Activated naive CD4-positive, alpha-beta T cell treated with anti-CD3 and anti-CD28 coated beads for 36 hours (primary cell): ENCODE data around the gene DCTN4. TPM values are rescaled to one million over a fixed set of nuclear protein-coding genes. Genes with fewer than 3 reads are reported as not detected.
A peak's percentile ranks its signal among the peaks of the same experiment; 100 is the strongest.
"Not testable (repeated sequence)": the region's sequence is repeated elsewhere in the genome, so short reads cannot be mapped to it uniquely, and the experiment has no call there.

ENCODE experiments used
- CTCF ChIA-PET: fragments of 350-600 bp; sonication (Branson Sonifier 250); formaldehyde crosslinking; loops from one replicate; lab custom pipeline; 2021; ENCODE audit warnings: antibody characterized with exemption; lab: Charles Lee
- DNase-seq: peaks from one replicate; pipeline ENCODE4 v3.0.0-alpha.2; 2020
- H3K27ac Mint-ChIP-seq: one replicate; pipeline ENCODE4 v1.8.0; 2021; ENCODE audit warnings: mild to moderate bottlenecking, mixed read lengths
- H3K27me3 Mint-ChIP-seq: one replicate; pipeline ENCODE4 v1.8.0; 2021; ENCODE audit warnings: low read depth, mixed read lengths
- H3K36me3 Mint-ChIP-seq: one replicate; pipeline ENCODE4 v1.8.0; 2021; ENCODE audit warnings: low read depth, mixed read lengths
- H3K4me1 Mint-ChIP-seq: one replicate; pipeline ENCODE4 v1.8.0; 2021; ENCODE audit warnings: low read depth, mixed read lengths
- H3K4me3 Mint-ChIP-seq: one replicate; pipeline ENCODE4 v1.8.0; 2021; ENCODE audit warnings: mild to moderate bottlenecking, moderate library complexity, mixed read lengths
- H3K9me3 Mint-ChIP-seq: one replicate; pipeline ENCODE4 v1.8.0; 2021; ENCODE audit warnings: mixed read lengths
- intact Hi-C: fragments of 100-400 bp; cut with micrococcal nuclease; formaldehyde crosslinking; loops from one replicate; pipeline ENCODE4 v1.15.1; 2023
- total RNA-seq, 2 experiments: library from RNA; stranded (reverse); gene quantifications; one replicate each; pipeline ENCODE4 v1.2.3, GENCODE V29; 2021

DCTN4 gene
- total RNA-seq = 10 to 100 TPM; 41.0 to 47.7 TPM

DNA sequence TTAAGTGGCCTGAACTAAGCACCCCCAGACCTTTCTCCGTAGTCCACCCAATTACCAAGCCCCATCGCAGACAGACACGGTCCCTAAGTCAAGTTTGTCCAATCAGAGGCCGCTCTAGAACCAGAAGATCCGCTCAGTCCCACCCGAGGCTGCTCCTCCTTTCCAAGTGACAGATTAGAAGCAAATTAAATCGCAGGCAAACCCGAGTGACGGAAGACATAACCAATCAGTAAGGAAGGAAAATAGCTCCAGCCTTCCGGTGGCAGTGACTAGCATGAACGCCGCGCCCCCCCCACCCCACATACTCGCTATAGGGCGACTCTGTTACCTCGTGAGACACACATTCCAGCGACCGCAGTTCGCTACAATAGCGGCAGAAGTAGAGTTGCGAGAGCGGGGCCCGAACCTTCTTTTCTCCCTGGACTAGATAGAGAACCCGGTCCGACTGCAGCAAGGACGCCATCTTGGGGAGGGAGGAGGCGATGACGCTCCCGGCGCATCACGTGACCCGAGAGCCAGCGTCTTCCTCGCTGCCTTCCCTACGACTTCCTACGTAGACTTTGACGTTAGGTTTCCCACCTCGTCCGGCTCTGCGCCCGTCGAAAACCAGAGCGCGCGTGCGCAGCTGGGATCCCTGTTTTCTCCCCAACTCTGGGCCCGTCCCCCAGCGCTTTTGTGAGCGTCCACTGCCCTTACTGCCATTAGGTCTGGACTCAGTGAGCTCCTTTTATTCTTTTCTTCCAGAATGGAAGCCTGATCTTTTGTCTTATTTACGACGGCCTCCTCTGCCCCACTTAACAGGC, at the start of gene DCTN4:
TSS of gene DCTN4 (minus strand) at position 487 of the 803 bp plus-strand sequence. CDS start at position 463, 24 bp downstream.
- no peaks in the 10 kb centered on the region for H3K27me3 Mint-ChIP-seq
- intact Hi-C loops = loop anchor here (1.0 kb wide), 7 partner anchors 16 to 309 kb away; partner anchors contain the start of genes RBM22 and RPS14
- no peak within 1 kb of the TSS for H3K4me3 Mint-ChIP-seq
- H3K27ac Mint-ChIP-seq = no peak within 1 kb of the TSS
- H3K4me1 Mint-ChIP-seq = peaks cover 38% of the 10 kb centered on the region
- no peaks in the 10 kb centered on the region for H3K9me3 Mint-ChIP-seq
- H3K36me3 Mint-ChIP-seq = peaks cover 27% of the 10 kb centered on the region
- CTCF ChIA-PET = interaction anchor here (1.3 to 4.2 kb wide), 6 partner anchors 20 to 88 kb away, joined by 3 to 22 read pairs (median 6); partner anchors contain the start of genes IRGM, RBM22 and SMIM3
- DNase-seq = peak; percentile 96

GRCh38 chr5:150804388-150804787, 45.6 kb upstream of the DCTN4 start:
- no peak for DNase-seq
- Mint-ChIP-seq H3K9me3 (no peaks in the 10 kb centered on the region), H3K36me3 (no peaks in the 10 kb centered on the region), H3K4me1 (peaks cover 12% of the 10 kb centered on the region), H3K27ac (no peak overlapping the region), H3K27me3 (no peaks in the 10 kb centered on the region), H3K4me3 (no peak overlapping the region)
- CTCF ChIA-PET = interaction anchor here (0.6 to 3.2 kb wide), 7 partner anchors 14 to 360 kb away, joined by 3 to 20 read pairs (median 4); partner anchors contain the start of genes IRGM and RBM22
- intact Hi-C loops = loop anchor here (5.0 kb wide), 1 partner anchor 242 kb away; no protein-coding TSS in a partner anchor

DNA sequence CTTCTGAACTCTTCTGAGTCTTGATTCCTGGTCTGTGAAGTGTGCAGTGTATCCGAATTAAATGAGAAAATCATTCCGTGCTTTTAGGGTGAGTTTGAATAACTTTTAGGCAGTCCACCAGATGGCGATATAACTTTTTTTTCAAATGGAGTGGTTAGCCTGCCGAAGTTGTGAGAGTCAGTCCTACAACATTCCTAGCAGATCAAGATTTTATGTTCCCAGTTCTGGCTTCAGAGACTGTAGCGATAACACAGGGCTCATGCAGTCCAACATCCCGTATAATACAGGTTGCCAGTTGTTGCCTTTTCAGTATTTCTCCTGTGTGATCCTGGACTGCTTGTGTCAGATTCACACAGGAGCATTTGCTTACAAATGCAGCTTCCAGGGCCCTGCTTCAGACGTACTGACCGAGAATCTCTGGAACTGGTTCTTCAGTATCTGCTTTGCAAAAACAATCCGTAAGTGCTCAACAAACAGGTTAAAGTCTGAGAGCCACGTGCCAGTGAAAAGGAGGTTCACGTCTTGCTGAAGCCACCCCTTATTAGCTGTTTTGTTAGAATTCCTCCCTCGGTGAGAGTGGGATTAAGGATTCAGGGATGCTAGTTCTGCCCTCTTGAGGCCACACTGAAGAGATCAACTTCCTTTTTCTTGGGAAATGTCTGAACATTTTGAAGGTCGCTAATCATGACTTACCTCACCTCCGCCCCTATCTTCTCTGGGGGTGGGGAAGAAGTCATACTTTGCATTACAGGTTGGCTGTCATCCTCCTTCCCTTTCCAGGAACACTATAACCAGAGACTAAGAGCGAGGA, 42.5 kb upstream of the DCTN4 start:
- DNase-seq = peak; percentile 31
- intact Hi-C loops = loop anchor here (1.0 to 5.0 kb wide), 5 partner anchors 46 to 363 kb away; no protein-coding TSS in a partner anchor
- Mint-ChIP-seq H3K9me3 (no peaks in the 10 kb centered on the region), H3K27me3 (no peaks in the 10 kb centered on the region), H3K27ac (no peak overlapping the region), H3K36me3 (peaks cover 7% of the 10 kb centered on the region), H3K4me3 (no peak overlapping the region), H3K4me1 (peaks cover 31% of the 10 kb centered on the region)
- CTCF ChIA-PET = interaction anchor here (0.6 to 3.2 kb wide), 24 partner anchors 9 to 451 kb away, joined by 3 to 52 read pairs (median 4); partner anchors contain the start of genes IRGM and SMIM3

DNA sequence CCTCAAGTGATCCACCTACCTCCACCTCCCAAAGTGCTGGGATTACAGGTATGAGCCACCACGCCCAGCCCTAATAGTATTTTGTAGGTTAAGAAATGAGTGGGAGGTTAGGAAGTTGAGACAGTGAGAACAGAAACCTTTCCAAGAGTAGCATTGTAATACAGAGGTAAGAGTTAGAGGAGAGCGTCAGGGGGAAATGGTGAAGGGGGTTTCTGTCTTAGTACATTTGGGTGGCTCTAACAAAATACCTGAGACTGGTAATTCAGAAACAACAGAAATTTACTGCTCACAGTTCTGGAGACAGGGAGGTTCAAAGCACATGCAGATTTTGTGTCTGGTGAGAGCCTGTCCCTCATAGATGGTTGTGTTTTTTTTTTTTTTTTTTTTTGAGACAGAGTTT, 38.6 kb upstream of the DCTN4 start:
- no peak for DNase-seq
- intact Hi-C loops = loop anchor here (1.0 kb wide), 2 partner anchors 8 to 14 kb away; no protein-coding TSS in a partner anchor
- H3K36me3 Mint-ChIP-seq = peaks cover 21% of the 10 kb centered on the region
- H3K27me3 Mint-ChIP-seq = no peaks in the 10 kb centered on the region
- peaks cover 39% of the 10 kb centered on the region for H3K4me1 Mint-ChIP-seq
- CTCF ChIA-PET = interaction anchor here (1.5 to 2.0 kb wide), 2 partner anchors 8 to 49 kb away, joined by 4 to 10 read pairs; partner anchors contain the start of gene IRGM
- no peaks in the 10 kb centered on the region for H3K9me3 Mint-ChIP-seq
- H3K27ac Mint-ChIP-seq = peak overlapping the region; percentile 14
- H3K4me3 Mint-ChIP-seq = no peak overlapping the region

GRCh38 chr5:150794927-150795326, 36.1 kb upstream of the DCTN4 start:
- H3K27ac Mint-ChIP-seq = no peak overlapping the region
- CTCF ChIA-PET = no interaction called here
- no peaks in the 10 kb centered on the region for H3K27me3 Mint-ChIP-seq
- DNase-seq = no peak
- intact Hi-C loops = no loop called here
- H3K4me1 Mint-ChIP-seq = peaks cover 42% of the 10 kb centered on the region
- no peak overlapping the region for H3K4me3 Mint-ChIP-seq
- H3K36me3 Mint-ChIP-seq = peaks cover 24% of the 10 kb centered on the region
- H3K9me3 Mint-ChIP-seq = no peaks in the 10 kb centered on the region

DNA sequence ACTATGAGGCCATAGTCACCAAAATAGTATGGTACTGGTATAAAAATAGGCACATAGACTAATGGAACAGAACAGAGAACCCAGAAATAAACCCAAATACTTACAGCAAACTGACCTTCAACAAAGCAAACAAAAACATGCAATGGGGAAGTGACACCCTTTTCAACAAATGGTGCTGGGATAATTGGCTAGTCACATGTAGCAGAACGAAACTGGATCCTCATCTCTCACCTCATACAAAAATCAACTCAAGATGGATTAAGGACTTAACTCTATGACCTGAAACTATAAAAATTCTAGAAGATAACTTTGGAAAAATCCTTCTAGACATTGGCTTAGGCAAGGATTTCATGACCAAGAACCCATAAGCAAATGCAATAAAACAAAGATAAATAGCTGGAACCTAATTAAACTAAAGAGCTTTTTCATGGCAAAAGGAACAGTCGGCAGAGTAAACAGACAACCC, 34.6 kb upstream of the DCTN4 start:
- H3K4me3 Mint-ChIP-seq, H3K9me3 Mint-ChIP-seq, H3K27ac Mint-ChIP-seq, H3K27me3 Mint-ChIP-seq, DNase-seq, intact Hi-C loops: not testable (repeated sequence)
- Mint-ChIP-seq H3K4me1 (peaks cover 57% of the 10 kb centered on the region), H3K36me3 (peaks cover 24% of the 10 kb centered on the region)
- CTCF ChIA-PET = interaction anchor here (1.2 kb wide), 1 partner anchor 8 kb away, joined by 5 read pairs; no protein-coding TSS in a partner anchor

DNA sequence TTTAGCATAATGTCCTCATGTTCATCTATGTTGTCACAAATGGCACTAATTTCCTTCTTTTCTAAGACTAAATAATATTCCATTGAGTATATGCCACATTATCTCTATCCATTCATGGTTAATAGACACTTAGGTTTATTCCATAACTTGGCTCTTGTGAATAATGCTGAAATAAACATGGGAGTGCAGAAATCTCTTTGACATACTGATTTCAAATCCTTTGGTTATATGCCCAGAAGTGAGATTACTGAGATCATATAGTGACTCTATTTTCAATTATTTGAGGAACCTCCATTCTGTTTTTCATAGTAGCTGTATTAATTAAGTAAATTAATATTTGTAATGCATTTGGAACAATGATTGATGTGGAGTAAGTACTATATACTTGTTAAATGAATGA, 32.7 kb upstream of the DCTN4 start:
- H3K4me3 Mint-ChIP-seq = no peak overlapping the region
- CTCF ChIA-PET = interaction anchor here (2.8 kb wide), 1 partner anchor 91 kb away, joined by 14 read pairs; the partner anchor contains the start of gene RBM22
- H3K36me3 Mint-ChIP-seq = peaks cover 19% of the 10 kb centered on the region
- H3K9me3 Mint-ChIP-seq = no peaks in the 10 kb centered on the region
- H3K27me3 Mint-ChIP-seq = no peaks in the 10 kb centered on the region
- intact Hi-C loops = loop anchor here (2.0 kb wide), 2 partner anchors 55 to 359 kb away; partner anchors contain the start of gene IRGM
- H3K4me1 Mint-ChIP-seq = peaks cover 56% of the 10 kb centered on the region
- DNase-seq = no peak
- peak overlapping the region; percentile 31 for H3K27ac Mint-ChIP-seq

GRCh38 chr5:150789943-150790611, 31.3 kb upstream of the DCTN4 start:
- peaks cover 23% of the 10 kb centered on the region for H3K36me3 Mint-ChIP-seq
- H3K27me3 Mint-ChIP-seq = no peaks in the 10 kb centered on the region
- H3K4me1 Mint-ChIP-seq = peaks cover 65% of the 10 kb centered on the region
- peaks cover 5% of the 10 kb centered on the region for H3K9me3 Mint-ChIP-seq
- DNase-seq = peak; percentile 92
- peak overlapping the region; percentile 64 for H3K4me3 Mint-ChIP-seq
- H3K27ac Mint-ChIP-seq = peak overlapping the region; percentile 97
- intact Hi-C loops = loop anchor here (1.0 to 10.0 kb wide), 9 partner anchors 7 to 1985 kb away; partner anchors contain the start of genes IRGM and RBM22
- CTCF ChIA-PET = interaction anchor here (1.2 to 3.3 kb wide), 6 partner anchors 8 to 89 kb away, joined by 4 to 25 read pairs (median 11); partner anchors contain the start of genes IRGM, RBM22 and SMIM3

- H3K4me1 Mint-ChIP-seq = peaks cover 69% of the 10 kb centered on the region
- DNase-seq = no peak
- no peaks in the 10 kb centered on the region for H3K27me3 Mint-ChIP-seq
- H3K27ac Mint-ChIP-seq = peak overlapping the region; percentile 97
- H3K4me3 Mint-ChIP-seq = peak overlapping the region; percentile 64
- intact Hi-C loops = loop anchor here (1.0 to 10.0 kb wide), 2 partner anchors 8 to 1985 kb away; no protein-coding TSS in a partner anchor
- H3K36me3 Mint-ChIP-seq = peaks cover 24% of the 10 kb centered on the region
- CTCF ChIA-PET = interaction anchor here (1.0 to 3.3 kb wide), 7 partner anchors 9 to 228 kb away, joined by 3 to 25 read pairs (median 8); partner anchors contain the start of genes IRGM, RBM22 and SMIM3
- peaks cover 5% of the 10 kb centered on the region for H3K9me3 Mint-ChIP-seq
These were observed 30.6 kb upstream of the DCTN4 start for GRCh38 chr5:150789450-150789849.

GRCh38 chr5:150788977-150789376, 30.2 kb upstream of the DCTN4 start:
- H3K27ac Mint-ChIP-seq = peak overlapping the region; percentile 97
- H3K4me3 Mint-ChIP-seq = peak overlapping the region; percentile 64
- H3K9me3 Mint-ChIP-seq = peaks cover 5% of the 10 kb centered on the region
- DNase-seq = no peak
- H3K27me3 Mint-ChIP-seq = no peaks in the 10 kb centered on the region
- peaks cover 73% of the 10 kb centered on the region for H3K4me1 Mint-ChIP-seq
- H3K36me3 Mint-ChIP-seq = peaks cover 26% of the 10 kb centered on the region
- CTCF ChIA-PET = interaction anchor here (1.0 to 3.3 kb wide), 7 partner anchors 9 to 228 kb away, joined by 3 to 25 read pairs (median 8); partner anchors contain the start of genes IRGM, RBM22 and SMIM3
- intact Hi-C loops = loop anchor here (1.0 to 10.0 kb wide), 2 partner anchors 8 to 1984 kb away; no protein-coding TSS in a partner anchor
